Measurements from ENCODE around the gene ZNF281.

DNA sequence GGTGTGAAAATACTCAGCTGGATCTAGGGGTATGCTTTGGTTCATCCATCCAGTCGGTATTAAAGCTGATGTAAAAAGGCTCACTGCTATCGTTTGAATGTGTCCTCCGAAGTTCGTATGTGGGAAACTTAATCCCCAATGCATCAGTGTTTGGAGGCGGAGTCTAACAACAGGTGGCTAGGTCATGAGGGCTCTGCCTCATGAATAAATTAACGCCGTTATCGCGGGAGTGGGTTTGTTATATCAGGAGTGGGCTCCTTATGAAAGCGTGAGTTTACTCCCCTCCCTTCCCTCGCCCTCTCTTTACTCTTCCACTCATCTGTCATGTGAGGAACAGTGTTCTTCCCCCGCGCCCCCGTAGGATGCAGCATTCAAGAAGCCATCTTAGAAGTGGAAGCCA lies 48.9 kb upstream of the ZNF281 start:
- no peak for TF ChIP-seq EP300 (IDR thresholded peaks at IDR 0.05; ENCODE audit: borderline replicate concordance in 1 of 2, low read depth in 1 of 2, low read length in 1 of 2)
- TF ChIP-seq NRF1 (IDR thresholded peaks at IDR 0.05; ENCODE audit: low read depth, low read length), result no peak
- no peak for TF ChIP-seq TAF1 (IDR thresholded peaks at IDR 0.05; ENCODE audit: borderline replicate concordance, low read depth, low read length)
- no peak for TF ChIP-seq SIN3A (IDR thresholded peaks at IDR 0.05; ENCODE audit: borderline replicate concordance, low read depth, low read length)
- TF ChIP-seq, protein P1, sequence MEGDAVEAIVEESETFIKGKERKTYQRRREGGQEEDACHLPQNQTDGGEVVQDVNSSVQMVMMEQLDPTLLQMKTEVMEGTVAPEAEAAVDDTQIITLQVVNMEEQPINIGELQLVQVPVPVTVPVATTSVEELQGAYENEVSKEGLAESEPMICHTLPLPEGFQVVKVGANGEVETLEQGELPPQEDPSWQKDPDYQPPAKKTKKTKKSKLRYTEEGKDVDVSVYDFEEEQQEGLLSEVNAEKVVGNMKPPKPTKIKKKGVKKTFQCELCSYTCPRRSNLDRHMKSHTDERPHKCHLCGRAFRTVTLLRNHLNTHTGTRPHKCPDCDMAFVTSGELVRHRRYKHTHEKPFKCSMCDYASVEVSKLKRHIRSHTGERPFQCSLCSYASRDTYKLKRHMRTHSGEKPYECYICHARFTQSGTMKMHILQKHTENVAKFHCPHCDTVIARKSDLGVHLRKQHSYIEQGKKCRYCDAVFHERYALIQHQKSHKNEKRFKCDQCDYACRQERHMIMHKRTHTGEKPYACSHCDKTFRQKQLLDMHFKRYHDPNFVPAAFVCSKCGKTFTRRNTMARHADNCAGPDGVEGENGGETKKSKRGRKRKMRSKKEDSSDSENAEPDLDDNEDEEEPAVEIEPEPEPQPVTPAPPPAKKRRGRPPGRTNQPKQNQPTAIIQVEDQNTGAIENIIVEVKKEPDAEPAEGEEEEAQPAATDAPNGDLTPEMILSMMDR (IDR thresholded peaks at IDR 0.05), result no peak
- TF ChIP-seq USF1 (IDR thresholded peaks at IDR 0.05; ENCODE audit: borderline replicate concordance, low read depth), result no peak
- no peak for TF ChIP-seq RFX5 (IDR thresholded peaks at IDR 0.05; ENCODE audit: low read length)

Measured in SK-N-SH (cell line).